Caco-2 (cell line): ENCODE measurements around the gene SLC27A4. TPM values are rescaled to one million over a fixed set of nuclear protein-coding genes. Genes with fewer than 3 reads are reported as not detected.

Experiments used
- BruUV-seq: library from RNA; stranded (reverse); fragments of 400-500 nt; replicated peaks from 2 replicates; lab custom pipeline; 2021; lab: Mats Ljungman, UMichigan
- CTCF ChIA-PET: fragments of 300-600 bp; sonication (Branson Sonifier 250); formaldehyde crosslinking; loops from one replicate; lab custom pipeline; 2022; ENCODE audit warnings: antibody characterized with exemption; lab: Charles Lee
- POLR2A ChIA-PET: fragments of 300-600 bp; sonication (Branson Sonifier 250); formaldehyde crosslinking; loops from one replicate; lab custom pipeline; 2022; ENCODE audit warnings: antibody characterized with exemption; lab: Charles Lee
- DNase-seq, 2 experiments: peaks; one replicate each; pipeline versions ENCODE4 v3.0.0 to v3.0.0-alpha.2; 2020 to 2022
- H3K27me3 ChIP-seq: replicated peaks from 2 replicates; pipeline ENCODE4 v1.6.0; 2011; ENCODE audit warnings: low read length; ENCODE audit not compliant: control insufficient read depth, insufficient read depth
- H3K36me3 ChIP-seq: 2 replicates; pipeline ENCODE4 v1.5.1; 2011; ENCODE audit warnings: low read length; ENCODE audit not compliant: control insufficient read depth, insufficient read depth
- H3K4me1 ChIP-seq: fragments of 250-450 bp; sonication (Bioruptor Pico); 2 replicates; pipeline ENCODE4 v1.5.1; 2020; ENCODE audit warnings: mild to moderate bottlenecking
- H3K4me3 ChIP-seq: 2 replicates; pipeline ENCODE4 v1.5.1; 2011; ENCODE audit warnings: low read depth, mild to moderate bottlenecking, control low read depth, low read length
- H3K9me3 ChIP-seq: fragments of 250-450 bp; sonication (Bioruptor Pico); 2 replicates; pipeline ENCODE4 v1.5.1; 2020; ENCODE audit warnings: mild to moderate bottlenecking, moderate library complexity
- H3K27ac Mint-ChIP-seq: one replicate; pipeline ENCODE4 v1.8.0; 2022; ENCODE audit warnings: mixed read lengths; ENCODE audit not compliant: unreplicated experiment
- H3K27me3 Mint-ChIP-seq: one replicate; pipeline ENCODE4 v1.8.0; 2022; ENCODE audit warnings: mixed read lengths; ENCODE audit not compliant: insufficient read depth, unreplicated experiment
- H3K36me3 Mint-ChIP-seq: one replicate; pipeline ENCODE4 v1.8.0; 2022; ENCODE audit warnings: mild to moderate bottlenecking, mixed read lengths; ENCODE audit not compliant: insufficient read depth, unreplicated experiment
- H3K4me1 Mint-ChIP-seq: one replicate; pipeline ENCODE4 v1.8.0; 2022; ENCODE audit warnings: low read depth, mixed read lengths; ENCODE audit not compliant: unreplicated experiment
- H3K4me3 Mint-ChIP-seq: one replicate; pipeline ENCODE4 v1.8.0; 2022; ENCODE audit warnings: mild to moderate bottlenecking, moderate library complexity, mixed read lengths; ENCODE audit not compliant: unreplicated experiment
- H3K9me3 Mint-ChIP-seq: one replicate; pipeline ENCODE4 v1.8.0; 2022; ENCODE audit warnings: mixed read lengths; ENCODE audit not compliant: unreplicated experiment
- CTCF ChIP-seq, 2 experiments: fragments of 200-600 bp in 1 of 2; IDR thresholded peaks; 1 replicate in 1 of 2; 2 replicates in 1 of 2; pipeline versions ENCODE4 v1.5.1 to v1.8.0; 2011 to 2022; ENCODE audit warnings: antibody characterized with exemption in 1 of 2, control low read depth in 1 of 2, inconsistent platforms in 1 of 2, low read depth in 1 of 2, low read length in 1 of 2, mild to moderate bottlenecking in 1 of 2, moderate library complexity in 1 of 2; ENCODE audit not compliant: insufficient read depth in 1 of 2, severe bottlenecking in 1 of 2, unreplicated experiment in 1 of 2
- intact Hi-C: fragments of 100-400 bp; cut with micrococcal nuclease; formaldehyde crosslinking; loops from one replicate; pipeline ENCODE4 v1.10.0; 2022; ENCODE audit not compliant: unreplicated experiment
- total RNA-seq: library from RNA; stranded (reverse); gene quantifications from 2 replicates; pipeline ENCODE4 v1.2.3, GENCODE V29; 2022

The SLC27A4 gene
- total RNA-seq, 1 experiment from 2014 or later = 22.8 TPM

DNA sequence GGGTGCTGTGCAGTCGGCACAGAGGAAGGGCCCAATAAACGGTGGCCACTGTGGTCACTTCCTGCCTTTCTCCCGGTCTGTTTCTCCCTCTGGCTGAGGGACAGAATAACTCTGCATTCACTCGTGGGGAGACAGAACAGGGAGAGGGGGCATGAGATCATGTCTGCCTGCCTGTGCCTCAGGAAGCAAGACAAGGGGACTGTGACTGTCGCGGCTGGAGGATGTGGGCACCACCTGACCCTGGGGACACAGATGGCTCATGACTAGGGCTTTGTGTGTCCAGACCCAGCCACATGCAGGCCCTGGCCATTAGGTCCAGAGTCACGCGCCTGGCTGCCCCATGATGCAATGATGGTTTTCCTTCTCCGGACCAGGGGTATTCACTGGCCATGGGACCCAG lies 23.9 kb upstream of the SLC27A4 start:
- TF ChIP-seq CTCF (IDR thresholded peaks at IDR 0.05; ENCODE audit: insufficient read depth in 1 of 2, low read depth in 1 of 2, low read length in 1 of 2, severe bottlenecking in 1 of 2, unreplicated experiment in 1 of 2) = no peak
- H3K36me3 Mint-ChIP-seq = peaks cover 20% of the 10 kb centered on the region
- Histone ChIP-seq H3K4me3 (no peak overlapping the region), H3K36me3 (peaks cover 4% of the 10 kb centered on the region; the same call in 1 of the 2 replicates), H3K9me3 (no peaks in the 10 kb centered on the region), H3K4me1 (no peaks in the 10 kb centered on the region), H3K27me3 (no peaks in the 10 kb centered on the region)
- no TSS peak for BruUV-seq
- no peaks in the 10 kb centered on the region for H3K4me1 Mint-ChIP-seq
- no peak overlapping the region for H3K4me3 Mint-ChIP-seq
- no peak for DNase-seq
- ChIA-PET POLR2A (no interaction called here), CTCF (no interaction called here)
- no peak overlapping the region for H3K27ac Mint-ChIP-seq
- H3K9me3 Mint-ChIP-seq = no peaks in the 10 kb centered on the region
- no peaks in the 10 kb centered on the region for H3K27me3 Mint-ChIP-seq
- intact Hi-C loops = no loop called here

DNA sequence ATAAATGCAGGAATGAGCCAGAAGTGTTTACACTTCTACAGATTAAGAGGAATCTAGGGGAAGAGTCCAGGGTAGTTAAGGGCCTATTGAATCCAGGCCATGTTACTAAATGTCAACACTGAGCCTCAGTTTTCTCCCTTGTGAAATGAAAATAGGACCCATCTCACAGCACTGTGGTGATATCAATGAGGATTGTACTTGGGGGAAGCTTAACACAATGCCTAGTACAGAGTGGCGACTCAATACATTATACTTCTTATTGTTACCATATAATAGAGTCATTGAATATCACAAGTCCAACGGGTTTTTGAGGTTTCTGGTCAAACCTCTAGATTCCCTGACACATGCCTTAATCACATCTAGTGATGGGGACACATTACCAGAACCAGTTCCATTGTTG lies 22.7 kb upstream of the SLC27A4 start:
- H3K36me3 ChIP-seq = peaks cover 4% of the 10 kb centered on the region; the same call in 1 of the 2 replicates

GRCh38 chr9:128321343-128321742 lies 19.0 kb upstream of the SLC27A4 start:
- intact Hi-C loops = no loop called here
- Mint-ChIP-seq H3K9me3 (no peaks in the 10 kb centered on the region), H3K36me3 (peaks cover 27% of the 10 kb centered on the region), H3K4me3 (peak overlapping the region; percentile 91), H3K27ac (peak overlapping the region; percentile 96), H3K27me3 (no peaks in the 10 kb centered on the region), H3K4me1 (no peaks in the 10 kb centered on the region)
- no peak for TF ChIP-seq CTCF (IDR thresholded peaks at IDR 0.05; ENCODE audit: insufficient read depth in 1 of 2, low read depth in 1 of 2, low read length in 1 of 2, severe bottlenecking in 1 of 2, unreplicated experiment in 1 of 2)
- H3K4me3 ChIP-seq = peak overlapping the region; percentile 83
- H3K36me3 ChIP-seq = no peaks in the 10 kb centered on the region
- H3K27me3 ChIP-seq = no peaks in the 10 kb centered on the region
- H3K9me3 ChIP-seq = no peaks in the 10 kb centered on the region
- DNase-seq = no peak
- POLR2A ChIA-PET = no interaction called here
- BruUV-seq = no TSS peak
- CTCF ChIA-PET = no interaction called here
- 0 out of 2 replicates have a peak, but pooled peaks cover 4% of the 10 kb centered on the region for H3K4me1 ChIP-seq

More for the DNA sequence above, 22.7 kb upstream of the SLC27A4 start:
- no peak for DNase-seq
- Histone ChIP-seq H3K27me3 (no peaks in the 10 kb centered on the region), H3K9me3 (no peaks in the 10 kb centered on the region), H3K4me3 (no peak overlapping the region), H3K4me1 (no peaks in the 10 kb centered on the region)
- no peak overlapping the region for H3K4me3 Mint-ChIP-seq
- POLR2A ChIA-PET = no interaction called here
- no peaks in the 10 kb centered on the region for H3K27me3 Mint-ChIP-seq
- intact Hi-C loops = no loop called here
- CTCF ChIA-PET = no interaction called here
- no peak overlapping the region for H3K27ac Mint-ChIP-seq
- no peaks in the 10 kb centered on the region for H3K4me1 Mint-ChIP-seq
- H3K36me3 Mint-ChIP-seq = peaks cover 24% of the 10 kb centered on the region
- TF ChIP-seq CTCF (IDR thresholded peaks at IDR 0.05; ENCODE audit: insufficient read depth in 1 of 2, low read depth in 1 of 2, low read length in 1 of 2, severe bottlenecking in 1 of 2, unreplicated experiment in 1 of 2) = no peak
- BruUV-seq = no TSS peak
- no peaks in the 10 kb centered on the region for H3K9me3 Mint-ChIP-seq
